BE2C (cell line): ENCODE measurements around the gene ASTN2.

Experiments used
- DNase-seq: peaks from one replicate; pipeline ENCODE4 v3.0.0-alpha.2; 2020
- H3K27me3 ChIP-seq: fragments of 250-450 bp; sonication (Bioruptor Pico); 2 replicates; pipeline ENCODE4 v1.5.1; 2020; ENCODE audit warnings: mild to moderate bottlenecking
- H3K36me3 ChIP-seq: fragments of 250-450 bp; sonication (Bioruptor Pico); 2 replicates; pipeline ENCODE4 v1.5.1; 2020; ENCODE audit warnings: mild to moderate bottlenecking
- H3K4me1 ChIP-seq: fragments of 250-450 bp; sonication (Bioruptor Pico); 2 replicates; pipeline ENCODE4 v1.5.1; 2020
- H3K4me3 ChIP-seq: 2 replicates; pipeline ENCODE4 v1.5.1; 2011; ENCODE audit warnings: low read depth, low read length
- H3K9me3 ChIP-seq: fragments of 250-450 bp; sonication (Bioruptor Pico); 2 replicates; pipeline ENCODE4 v1.5.1; 2020
- TF ChIP-seq, protein P1 (sequence below): IDR thresholded peaks from 2 replicates; pipeline ENCODE4 v1.5.1; 2012; ENCODE audit warnings: mild to moderate bottlenecking, low read depth, low read length

The ASTN2 gene

DNA sequence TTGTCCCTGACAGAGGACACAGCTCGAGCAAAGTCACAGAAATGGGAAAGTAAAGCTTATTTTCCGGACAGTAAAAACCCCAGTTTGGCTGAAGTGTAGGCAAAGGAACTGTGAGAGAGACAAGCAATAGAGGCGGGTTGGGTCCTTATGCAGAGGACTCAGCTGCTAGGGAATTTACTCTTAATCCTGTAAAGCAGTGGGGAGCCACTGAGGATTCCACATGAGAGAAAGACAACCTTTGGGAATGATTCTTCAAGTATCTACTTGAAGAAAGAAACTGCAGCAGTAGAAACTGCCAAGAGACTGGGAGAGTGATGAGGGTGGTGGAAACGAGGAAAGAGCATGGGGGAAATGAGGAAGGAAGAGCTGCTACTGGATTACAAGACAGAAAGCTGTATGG, 20.2 kb downstream of the ASTN2 start:
- TF ChIP-seq, protein P1, sequence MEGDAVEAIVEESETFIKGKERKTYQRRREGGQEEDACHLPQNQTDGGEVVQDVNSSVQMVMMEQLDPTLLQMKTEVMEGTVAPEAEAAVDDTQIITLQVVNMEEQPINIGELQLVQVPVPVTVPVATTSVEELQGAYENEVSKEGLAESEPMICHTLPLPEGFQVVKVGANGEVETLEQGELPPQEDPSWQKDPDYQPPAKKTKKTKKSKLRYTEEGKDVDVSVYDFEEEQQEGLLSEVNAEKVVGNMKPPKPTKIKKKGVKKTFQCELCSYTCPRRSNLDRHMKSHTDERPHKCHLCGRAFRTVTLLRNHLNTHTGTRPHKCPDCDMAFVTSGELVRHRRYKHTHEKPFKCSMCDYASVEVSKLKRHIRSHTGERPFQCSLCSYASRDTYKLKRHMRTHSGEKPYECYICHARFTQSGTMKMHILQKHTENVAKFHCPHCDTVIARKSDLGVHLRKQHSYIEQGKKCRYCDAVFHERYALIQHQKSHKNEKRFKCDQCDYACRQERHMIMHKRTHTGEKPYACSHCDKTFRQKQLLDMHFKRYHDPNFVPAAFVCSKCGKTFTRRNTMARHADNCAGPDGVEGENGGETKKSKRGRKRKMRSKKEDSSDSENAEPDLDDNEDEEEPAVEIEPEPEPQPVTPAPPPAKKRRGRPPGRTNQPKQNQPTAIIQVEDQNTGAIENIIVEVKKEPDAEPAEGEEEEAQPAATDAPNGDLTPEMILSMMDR: no peak
- H3K27me3 ChIP-seq: no peaks in the 10 kb centered on the region

DNA sequence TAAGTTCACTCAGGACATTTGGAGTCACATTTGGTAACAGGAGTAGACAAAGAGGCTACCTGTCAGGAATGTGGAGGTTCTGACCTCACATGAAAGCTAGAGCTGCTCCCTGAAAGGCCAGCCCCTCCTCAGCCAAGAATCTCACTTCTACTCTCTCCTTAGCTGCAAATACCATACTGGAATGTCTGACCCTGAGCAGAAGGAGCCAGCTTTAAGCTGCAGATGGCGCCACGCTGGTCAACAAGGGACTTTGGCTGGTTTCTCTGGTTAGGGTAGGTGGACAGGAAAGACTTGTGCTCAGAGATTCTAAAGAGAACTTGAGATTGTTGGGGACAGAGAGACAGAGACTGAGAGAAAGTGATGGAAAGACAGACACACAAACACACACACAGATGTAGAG, 21.9 kb downstream of the ASTN2 start:
- DNase-seq: no peak
- Histone ChIP-seq H3K27me3 (no peaks in the 10 kb centered on the region), H3K36me3 (peaks cover 84% of the 10 kb centered on the region), H3K4me1 (peaks cover 44% of the 10 kb centered on the region), H3K4me3 (no peak overlapping the region), H3K9me3 (no peaks in the 10 kb centered on the region)
- TF ChIP-seq, protein P1: peak; percentile 16; the same call in 1 of the 2 replicates

More for the DNA sequence above, 20.2 kb downstream of the ASTN2 start:
- H3K4me3 ChIP-seq: no peak overlapping the region
- H3K36me3 ChIP-seq: peaks cover 83% of the 10 kb centered on the region
- no peaks in the 10 kb centered on the region for H3K9me3 ChIP-seq
- peaks cover 27% of the 10 kb centered on the region for H3K4me1 ChIP-seq
- DNase-seq: no peak

- H3K36me3 ChIP-seq: peaks cover 74% of the 10 kb centered on the region
- DNase-seq: peak; percentile 72
- H3K9me3 ChIP-seq: no peaks in the 10 kb centered on the region
- H3K27me3 ChIP-seq: no peaks in the 10 kb centered on the region
- TF ChIP-seq, protein P1: no peak
- H3K4me1 ChIP-seq: peaks cover 71% of the 10 kb centered on the region
- no peak overlapping the region for H3K4me3 ChIP-seq
These were observed 27.4 kb downstream of the ASTN2 start for GRCh38 chr9:117387422-117387821.

- Histone ChIP-seq H3K9me3 (no peaks in the 10 kb centered on the region), H3K27me3 (no peaks in the 10 kb centered on the region), H3K4me3 (no peak overlapping the region), H3K36me3 (peaks cover 58% of the 10 kb centered on the region), H3K4me1 (peaks cover 53% of the 10 kb centered on the region)
- TF ChIP-seq, protein P1: no peak
- no peak for DNase-seq
These were observed 35.5 kb downstream of the ASTN2 start for GRCh38 chr9:117379341-117379740.

DNA sequence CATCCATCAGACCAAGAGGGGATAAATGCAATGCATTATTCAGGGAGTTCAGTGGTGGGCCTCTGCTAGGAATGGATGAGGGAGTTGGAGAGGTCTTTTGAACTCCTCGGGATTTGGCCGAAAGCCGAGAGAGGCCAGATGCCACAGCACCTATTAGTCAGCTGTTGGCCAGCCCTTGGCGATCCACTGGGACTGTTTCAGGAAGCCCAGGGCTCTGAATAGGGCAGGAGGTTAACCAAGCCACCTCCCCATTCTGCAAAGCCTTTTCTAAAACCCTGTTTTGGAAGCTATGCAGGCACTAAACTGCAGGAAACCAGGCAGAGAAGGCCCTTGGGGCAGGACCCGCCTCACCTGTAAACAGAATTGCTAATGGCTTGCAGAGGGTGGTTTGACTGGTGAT, 37.8 kb downstream of the ASTN2 start:
- Histone ChIP-seq H3K36me3 (peaks cover 46% of the 10 kb centered on the region), H3K9me3 (no peaks in the 10 kb centered on the region), H3K4me1 (peaks cover 50% of the 10 kb centered on the region), H3K27me3 (peaks cover 3% of the 10 kb centered on the region; the same call in 1 of the 2 replicates), H3K4me3 (no peak overlapping the region)
- peak; percentile 80 for DNase-seq
- TF ChIP-seq, protein P1: no peak

- Histone ChIP-seq H3K27me3 (peaks cover 3% of the 10 kb centered on the region; the same call in 1 of the 2 replicates), H3K9me3 (no peaks in the 10 kb centered on the region), H3K4me3 (no peak overlapping the region), H3K4me1 (peaks cover 50% of the 10 kb centered on the region), H3K36me3 (peaks cover 42% of the 10 kb centered on the region)
- DNase-seq: no peak
- TF ChIP-seq, protein P1: peak; percentile 17
These were observed 38.9 kb downstream of the ASTN2 start for GRCh38 chr9:117375956-117376355.
